Measurements from ENCODE around the gene AHNAK2. TPM values are rescaled to one million over a fixed set of nuclear protein-coding genes. Genes with fewer than 3 reads are reported as not detected.
"Not testable (repeated sequence)": the region's sequence is repeated elsewhere in the genome, so short reads cannot be mapped to it uniquely, and the experiment has no call there.

The AHNAK2 gene
- total RNA-seq, 1 donor from 2014 or later: 24.5 TPM

DNA sequence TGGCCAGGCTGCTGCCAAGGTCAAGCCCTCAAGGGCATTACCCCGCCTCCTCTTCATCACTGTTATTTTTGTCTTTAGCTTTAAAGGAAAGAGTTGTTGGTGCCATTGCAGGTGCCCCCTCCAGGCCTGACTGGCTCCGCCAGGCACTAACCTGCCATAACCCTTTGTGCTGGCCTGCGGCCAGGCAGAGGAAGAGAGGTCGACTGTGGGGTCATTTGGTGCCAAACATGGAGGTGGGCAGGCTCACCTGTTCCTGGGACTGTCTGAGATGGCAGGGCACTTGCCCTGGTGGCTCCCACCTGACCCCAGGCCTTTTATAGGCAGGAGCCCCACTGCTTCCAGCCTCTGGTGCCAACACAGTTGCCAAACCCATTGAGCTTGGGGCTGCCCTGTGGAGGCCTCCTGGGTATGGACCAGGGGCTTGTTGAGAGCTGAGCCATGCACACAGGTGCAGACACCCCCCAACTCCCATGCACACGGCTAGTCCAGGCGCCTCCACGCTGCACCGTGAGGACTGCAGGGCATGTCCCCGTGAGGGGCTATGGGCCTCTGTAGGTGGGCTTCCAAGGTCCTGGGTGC lies 82.9 kb downstream of the AHNAK2 start:
- DNase-seq: no peak

DNA sequence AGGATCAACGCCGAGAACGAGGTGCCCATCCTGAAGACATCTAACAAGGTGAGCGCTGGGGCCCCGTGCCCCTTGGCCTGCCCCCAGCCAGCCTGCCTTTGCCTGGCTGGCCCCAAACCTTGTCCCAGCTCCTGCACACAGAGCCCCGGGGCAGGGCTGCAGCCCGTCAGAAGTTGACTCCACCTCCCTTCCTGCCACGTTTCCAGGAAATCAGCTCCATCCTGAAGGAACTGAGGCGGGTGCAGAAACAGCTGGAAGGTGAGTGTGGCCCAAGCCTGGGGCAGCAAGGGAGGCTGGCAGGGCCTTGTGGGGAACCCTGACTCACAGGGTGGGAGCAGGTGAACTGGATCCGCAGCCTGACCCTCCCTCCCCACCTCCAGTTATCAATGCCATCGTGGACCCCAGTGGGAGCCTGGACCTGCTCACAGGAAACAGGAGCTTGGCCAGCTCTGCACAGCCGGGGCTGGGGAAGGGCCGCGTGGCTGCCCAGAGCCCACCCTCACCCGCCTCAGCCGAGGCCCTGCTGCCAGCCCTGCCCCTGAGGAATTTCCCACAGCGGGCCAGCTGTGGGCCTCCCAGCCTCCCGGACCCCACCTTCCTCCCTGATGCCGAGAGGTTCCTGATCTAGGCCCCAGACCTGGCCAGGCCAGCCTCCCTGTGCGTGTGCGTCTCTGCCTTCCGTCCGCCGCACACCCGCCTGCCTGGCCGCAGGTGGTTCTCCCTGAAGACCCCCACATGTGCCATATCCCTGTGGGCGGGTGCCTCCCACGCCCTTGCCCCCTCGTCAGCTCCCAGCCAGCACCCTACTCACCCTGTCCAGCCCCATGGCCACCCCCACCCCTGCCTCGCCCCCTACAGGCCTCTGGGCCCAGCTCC lies 83.6 kb downstream of the AHNAK2 start:
- DNase-seq: peak; percentile 40

DNA sequence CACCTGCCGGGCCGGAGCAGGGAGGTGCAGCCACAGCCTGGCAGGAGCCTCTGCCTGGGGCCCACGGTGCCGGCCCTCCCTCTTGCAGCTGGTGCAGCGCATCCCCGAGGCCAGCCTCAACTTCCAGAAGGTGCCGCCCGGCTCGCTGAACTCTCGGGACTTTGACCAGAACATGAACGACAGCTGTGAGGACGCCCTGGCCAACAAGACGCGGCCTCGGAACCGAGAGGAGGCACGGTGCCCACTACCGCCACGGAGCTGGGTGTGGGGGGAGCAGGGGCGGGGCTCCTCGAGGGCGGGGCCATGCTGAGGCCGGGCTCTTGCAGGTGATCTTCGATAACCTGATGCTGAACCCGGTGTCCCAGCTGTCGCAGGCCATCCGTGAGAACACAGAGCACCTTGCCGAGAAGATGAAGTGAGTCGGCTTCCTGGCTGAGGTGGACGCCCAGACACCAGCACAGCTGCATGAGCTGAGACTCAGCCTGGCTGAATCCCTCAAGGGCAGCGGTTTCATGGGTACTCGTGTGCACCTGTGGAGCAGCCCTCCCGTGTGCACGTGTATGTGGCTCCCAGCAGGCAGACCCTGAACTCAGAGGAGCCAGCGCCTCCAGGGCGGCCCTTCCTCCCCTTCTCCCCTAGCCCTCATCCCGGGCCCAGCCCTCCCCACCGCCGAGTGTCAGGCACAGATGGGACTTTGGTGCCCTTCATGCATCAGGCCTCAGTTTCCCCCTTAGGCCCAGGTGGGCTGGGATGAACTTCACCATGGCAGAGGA lies 84.6 kb downstream of the AHNAK2 start:
- no peak for DNase-seq

DNA sequence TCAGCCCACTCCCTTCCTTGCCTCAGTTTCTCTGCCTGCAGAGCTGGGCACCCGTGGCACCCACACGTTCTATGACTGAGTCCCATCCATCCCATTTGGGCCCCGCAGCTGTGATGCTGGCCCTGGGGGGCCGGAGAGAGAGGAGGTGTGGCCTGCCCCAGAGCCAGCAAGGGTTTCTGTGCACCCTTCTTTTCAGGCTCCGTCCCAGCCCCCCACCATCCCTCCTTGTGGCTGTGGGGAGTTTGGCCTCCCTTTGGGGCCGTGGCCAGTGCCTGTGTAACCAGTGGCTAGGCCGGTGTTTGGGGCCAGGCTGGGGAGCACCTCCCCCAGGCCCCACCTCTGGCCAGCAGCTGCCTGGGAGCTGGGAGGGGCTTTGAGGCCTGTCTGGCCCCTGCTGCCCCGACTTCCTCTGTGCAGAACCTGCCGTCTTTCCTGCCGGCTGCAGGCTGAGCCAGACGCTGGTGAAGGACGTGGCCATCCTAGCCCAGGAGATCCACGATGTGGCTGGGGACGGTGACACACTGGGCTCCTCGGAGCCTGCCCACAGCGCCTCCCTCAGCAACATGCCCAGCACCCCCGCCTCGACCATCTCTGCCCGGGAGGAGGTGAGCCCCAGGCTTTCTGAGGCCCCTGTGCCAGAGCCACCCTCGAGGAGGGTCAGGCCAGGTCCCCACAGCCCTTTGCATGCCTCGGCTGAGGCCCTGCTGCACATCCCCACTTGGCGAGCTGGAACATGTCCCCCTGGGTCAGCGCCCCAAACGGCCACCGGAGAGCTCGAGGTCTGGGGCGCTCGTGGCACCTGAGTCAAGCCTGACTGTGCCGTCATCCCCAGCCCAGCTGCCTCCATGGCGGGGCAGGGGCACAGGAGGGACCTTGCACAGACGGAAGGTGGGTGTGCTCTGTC lies 85.4 kb downstream of the AHNAK2 start:
- no peak for DNase-seq

DNA sequence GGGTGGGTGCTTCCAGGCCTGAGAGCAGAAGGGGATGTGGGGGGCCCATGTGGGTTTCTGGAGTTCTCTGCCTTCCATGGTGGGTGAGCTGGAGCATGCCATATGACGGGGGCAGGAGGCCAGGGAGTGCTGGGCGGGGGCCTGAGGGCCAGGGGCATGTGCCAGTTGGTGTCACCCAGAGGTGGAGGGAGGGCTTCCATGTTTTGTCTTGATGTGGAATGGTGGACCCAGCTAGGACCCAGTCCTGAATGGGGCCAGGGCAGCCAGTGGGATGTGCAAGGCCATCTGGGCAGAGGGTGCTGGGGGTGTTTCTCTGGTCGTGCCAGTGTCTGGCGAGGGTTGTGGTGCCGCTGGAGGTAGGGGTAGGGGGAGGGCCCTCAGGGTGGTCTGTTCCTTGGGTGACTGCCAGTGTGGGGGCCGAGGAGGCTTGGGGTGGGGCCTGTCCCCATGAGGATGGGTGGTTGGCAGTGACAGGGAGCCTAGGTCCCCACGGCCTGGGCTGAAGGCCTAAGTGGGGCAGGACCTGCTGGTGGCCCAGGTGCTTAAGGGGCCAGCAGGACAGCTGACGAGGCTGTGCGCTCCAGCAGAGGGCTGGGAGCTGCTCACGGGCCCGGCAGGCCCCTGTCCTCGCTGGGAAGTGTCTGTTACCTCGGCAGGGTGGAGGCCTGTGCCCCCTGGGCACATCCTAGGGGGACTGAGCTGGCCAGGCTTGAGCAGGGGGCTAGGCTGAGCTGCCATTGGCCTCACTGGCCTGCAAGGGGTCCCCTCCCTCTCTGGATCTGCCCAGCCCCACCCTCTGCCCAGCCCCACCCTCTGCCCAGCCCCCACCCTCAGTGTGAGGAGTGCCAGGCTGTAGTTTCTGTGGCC lies 86.3 kb downstream of the AHNAK2 start:
- DNase-seq: no peak

DNA sequence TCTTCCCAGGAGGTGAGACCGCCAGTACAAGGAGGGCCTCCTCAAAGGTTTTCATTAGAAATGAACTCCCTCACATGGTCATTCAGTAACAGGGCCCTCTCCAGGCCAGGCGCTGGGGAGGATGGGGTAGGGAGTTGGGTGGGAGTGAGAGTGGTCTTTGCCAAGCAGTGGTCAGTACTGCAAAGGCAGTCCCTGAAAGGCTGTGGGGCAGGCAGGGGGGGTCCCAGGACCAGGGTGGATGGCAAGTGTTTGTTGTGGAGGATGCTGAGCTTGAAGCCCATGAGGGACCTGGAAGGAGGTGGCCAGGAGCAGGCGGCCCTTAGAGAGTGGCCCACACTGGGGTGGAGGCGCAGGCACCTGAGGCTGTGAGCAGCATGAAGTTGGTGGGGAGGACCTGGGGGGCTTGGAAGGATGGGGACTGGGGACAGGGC lies 87.0 kb downstream of the AHNAK2 start:
- no peak for DNase-seq

DNA sequence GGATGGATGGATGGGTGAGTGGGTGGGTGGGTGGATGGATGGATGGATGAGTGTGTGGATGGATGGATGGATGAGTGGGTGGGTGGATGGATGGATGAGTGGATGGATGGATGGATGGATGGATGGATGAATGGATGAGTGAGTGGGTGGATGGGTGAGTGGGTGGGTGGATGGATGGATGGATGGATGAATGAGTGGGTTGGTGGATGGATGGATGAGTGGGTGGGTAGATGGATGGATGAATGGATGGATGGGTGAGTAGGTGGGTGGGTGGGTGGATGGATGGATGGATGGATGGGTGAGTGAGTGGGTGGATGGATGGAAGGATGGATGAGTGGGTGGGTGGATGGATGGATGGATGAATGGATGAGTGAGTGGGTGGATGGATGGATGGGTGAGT lies 87.9 kb downstream of the AHNAK2 start:
- not testable (repeated sequence) for DNase-seq

DNA sequence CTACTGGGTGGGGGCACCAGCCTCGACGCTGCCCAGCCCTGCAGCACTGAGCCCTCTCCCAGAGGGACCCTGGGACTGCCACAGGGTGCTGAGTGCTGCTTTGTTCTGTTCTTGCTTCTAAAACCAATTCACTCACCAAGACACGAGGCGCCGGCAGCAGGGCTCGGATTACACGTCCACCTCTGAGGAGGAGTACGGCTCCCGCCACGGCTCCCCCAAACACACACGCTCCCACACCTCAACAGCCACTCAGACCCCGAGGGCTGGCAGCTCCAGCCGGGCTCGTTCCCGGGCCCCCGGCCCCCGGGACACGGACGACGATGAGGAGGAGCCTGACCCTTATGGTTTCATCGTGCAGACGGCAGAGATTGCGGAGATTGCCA lies 88.8 kb downstream of the AHNAK2 start:
- DNase-seq: no peak

DNA sequence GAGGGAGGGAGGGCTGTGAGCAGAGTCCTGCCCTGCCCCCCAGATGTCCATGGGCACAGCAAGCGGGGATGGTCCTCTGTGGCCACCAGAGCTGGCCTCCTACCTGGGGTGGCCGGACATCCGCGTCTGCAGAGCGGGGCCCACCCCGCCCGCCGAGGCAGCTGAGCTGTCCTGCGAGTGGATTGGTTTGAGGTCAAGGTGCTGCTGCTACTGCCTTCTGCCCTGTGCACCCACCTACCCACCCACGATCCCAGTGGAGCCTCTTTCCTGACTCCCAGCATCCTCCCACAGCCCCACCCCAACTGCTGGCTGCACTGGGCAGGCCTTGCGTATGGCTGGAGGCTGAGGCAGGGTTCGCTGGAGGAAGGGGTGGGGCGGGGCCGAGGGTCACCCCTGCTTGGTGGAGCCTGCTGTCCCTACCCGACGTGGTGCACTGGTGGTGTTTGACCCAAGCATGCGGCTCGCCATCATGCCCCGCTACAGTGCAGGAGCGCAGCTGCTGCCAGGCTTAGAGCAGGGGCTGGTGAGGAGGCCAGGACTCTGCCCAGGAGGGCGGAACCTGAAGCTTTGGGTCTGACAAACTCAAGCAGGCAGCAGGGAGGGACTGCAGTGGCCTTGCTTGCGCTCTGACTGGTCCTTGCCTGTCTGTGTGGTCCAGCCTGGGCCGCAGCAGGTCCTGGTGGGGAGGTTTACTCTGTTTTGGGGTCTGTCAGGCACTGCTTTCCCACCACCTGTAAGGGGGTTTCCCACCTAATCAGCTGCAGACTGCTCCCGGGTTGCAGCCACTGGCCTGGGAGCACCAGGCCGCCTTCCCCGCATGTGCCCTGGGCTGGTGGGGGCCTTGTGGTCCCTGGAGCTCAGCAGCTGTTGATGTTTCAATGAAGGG lies 89.4 kb downstream of the AHNAK2 start:
- no peak for DNase-seq

DNA sequence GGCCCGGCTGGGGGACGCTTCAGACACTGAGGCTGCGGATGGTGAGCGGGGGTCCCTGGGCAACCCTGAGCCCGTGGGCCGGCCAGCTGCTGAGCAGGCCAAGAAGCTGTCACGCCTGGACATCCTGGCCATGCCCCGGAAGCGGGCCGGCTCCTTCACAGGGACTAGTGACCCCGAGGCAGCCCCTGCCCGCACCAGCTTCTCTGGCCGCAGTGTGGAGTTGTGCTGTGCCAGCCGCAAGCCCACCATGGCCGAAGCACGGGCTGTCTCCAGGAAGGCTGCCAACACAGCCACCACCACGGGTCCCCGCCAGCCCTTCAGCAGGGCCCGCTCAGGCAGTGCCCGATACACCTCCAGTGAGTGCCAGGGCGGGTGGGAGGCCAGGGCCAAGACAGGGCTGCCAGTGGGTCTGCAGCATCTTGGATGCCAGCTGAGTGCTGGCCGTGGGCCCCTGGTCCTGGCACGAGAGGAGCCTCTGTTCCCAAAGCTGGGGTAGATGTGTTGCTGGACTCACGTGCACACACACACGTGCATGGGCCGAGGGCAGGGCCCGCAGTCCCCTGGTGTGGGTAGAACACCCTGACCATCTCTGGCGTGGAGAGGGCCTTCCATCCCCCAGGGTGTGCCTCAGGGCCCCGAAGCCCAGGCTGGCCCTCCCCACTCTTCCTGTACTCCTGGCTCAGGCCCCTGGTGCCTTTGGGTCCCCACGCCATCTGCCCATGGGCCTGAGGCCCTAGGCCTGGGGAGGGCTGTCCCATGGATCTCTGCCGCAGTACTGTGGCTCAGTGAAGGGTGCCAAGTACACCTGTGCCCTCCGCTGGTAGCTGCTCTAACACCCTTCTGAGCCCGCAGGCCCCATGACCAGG lies 90.3 kb downstream of the AHNAK2 start:
- no peak for DNase-seq

Other genes with a start within 250 kb of the AHNAK2 start
- 115 and 214 TPM in 2 replicates for gene SIVA1, start 225.2 kb downstream of the AHNAK2 start, total RNA-seq
- 163 and 236 TPM in 2 replicates for gene AKT1, start 182.6 kb downstream of the AHNAK2 start, total RNA-seq
- gene ZBTB42, start 177.3 kb downstream of the AHNAK2 start, total RNA-seq: 5.1 and 7.0 TPM in 2 replicates
- gene CEP170B, start 113.1 kb downstream of the AHNAK2 start, total RNA-seq: 9.0 and 12.3 TPM in 2 replicates
- under 0.01 and 0.05 TPM in 2 replicates for gene PLD4, start 53.5 kb downstream of the AHNAK2 start, total RNA-seq
- 3.7 and 4.6 TPM in 2 replicates for gene CLBA1, start 7.4 kb upstream of the AHNAK2 start, total RNA-seq
- gene CDCA4, start 42.7 kb upstream of the AHNAK2 start, total RNA-seq: 29.8 and 41.1 TPM in 2 replicates
- 0.09 and 0.85 TPM in 2 replicates for gene GPR132, start 87.1 kb upstream of the AHNAK2 start, total RNA-seq
- gene JAG2, start 190.4 kb upstream of the AHNAK2 start, total RNA-seq: 72.5 and 76.1 TPM in 2 replicates
- gene NUDT14, start 202.9 kb upstream of the AHNAK2 start, total RNA-seq: 38.7 and 77.4 TPM in 2 replicates

Measured in dermis blood vessel endothelial cell (primary cell).